ENCODE data around the gene PHKG2.

Gene PHKG2

DNA sequence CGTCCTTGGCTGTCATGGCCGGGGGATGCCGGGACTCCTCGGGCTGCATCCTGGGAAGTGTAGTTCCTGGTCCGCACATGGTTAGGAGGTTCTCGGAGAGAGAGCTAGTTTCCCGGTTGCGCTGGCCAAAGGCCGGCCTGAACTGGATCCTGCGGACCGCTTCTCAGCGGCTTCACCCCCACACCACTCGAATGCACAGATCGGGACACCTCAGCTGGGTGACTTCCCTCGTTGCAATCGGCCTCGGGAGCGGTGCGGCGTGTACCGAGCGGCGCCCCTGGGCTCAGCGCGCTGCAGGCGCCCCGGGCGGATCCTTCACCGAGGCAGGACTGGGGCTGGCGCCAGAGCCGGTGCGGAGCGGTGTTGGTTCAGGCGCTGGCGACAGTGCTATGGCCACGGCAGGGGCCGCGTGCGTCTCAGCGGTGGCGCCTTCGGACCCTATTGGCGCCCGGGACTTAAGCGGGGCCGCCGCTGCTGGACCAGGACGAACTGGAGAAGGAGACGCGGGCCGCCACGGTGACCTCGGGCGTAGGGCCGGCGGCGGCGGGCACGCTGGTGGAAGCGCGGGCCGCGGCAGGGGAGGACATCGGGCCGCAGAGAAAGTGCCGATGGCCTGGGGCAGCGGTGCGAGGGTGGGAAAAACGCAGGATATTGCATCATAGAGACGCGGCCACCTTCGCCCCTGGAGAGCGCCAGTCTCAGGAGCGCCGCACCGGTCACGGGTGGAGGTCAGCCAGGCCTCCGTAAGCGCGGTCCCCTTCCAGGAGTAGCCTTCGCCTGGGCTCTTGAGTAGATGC lies 27.4 kb downstream of the PHKG2 start:
- peak; percentile 91 for DNase-seq (ENCODE audit: low spot score)

DNA sequence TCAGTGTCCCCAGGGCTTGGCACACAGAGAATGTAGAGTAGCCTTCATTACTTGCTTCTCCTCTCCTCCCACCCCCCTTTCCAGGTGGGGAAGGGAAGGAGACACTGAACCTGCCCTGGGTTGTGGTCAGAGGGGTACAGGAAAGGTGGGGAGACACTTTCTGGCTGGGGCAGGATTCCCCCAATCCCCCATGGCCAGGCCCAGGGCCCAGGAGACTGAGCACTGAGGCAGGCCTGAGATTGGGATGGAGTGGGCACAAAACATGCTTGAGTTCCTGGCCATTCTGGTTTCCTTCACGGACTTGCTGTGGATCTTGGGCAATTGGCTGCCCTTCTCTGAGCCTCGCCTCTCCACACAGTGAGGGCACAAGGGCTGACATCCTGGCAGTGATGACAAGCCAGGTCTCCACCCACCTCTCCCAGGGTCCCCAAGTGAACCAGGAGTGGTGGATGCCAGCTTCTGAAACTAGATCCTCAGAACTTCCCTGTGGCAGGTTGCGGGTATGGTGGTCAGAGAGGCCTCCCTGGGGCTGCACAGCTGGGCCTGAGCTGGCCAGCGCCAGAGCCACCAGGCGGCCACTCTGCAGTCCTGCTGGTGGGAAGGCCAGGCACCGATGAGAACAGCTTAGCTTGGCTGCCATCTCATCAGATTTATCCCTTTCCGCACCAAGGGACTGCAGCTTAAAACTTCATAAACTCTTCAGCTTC lies 29.5 kb downstream of the PHKG2 start:
- DNase-seq (ENCODE audit: low spot score), result no peak

GRCh38 chr16:30778549-30779244 lies 30.5 kb downstream of the PHKG2 start:
- DNase-seq (ENCODE audit: low spot score), result peak; percentile 57

- no peak for DNase-seq (ENCODE audit: low spot score)
These were observed 31.4 kb downstream of the PHKG2 start for GRCh38 chr16:30779596-30779995.

GRCh38 chr16:30780021-30780420 lies 31.8 kb downstream of the PHKG2 start:
- DNase-seq (ENCODE audit: low spot score), result no peak

- DNase-seq (ENCODE audit: low spot score), result no peak
These were observed 32.3 kb downstream of the PHKG2 start for GRCh38 chr16:30780549-30780948.

DNA sequence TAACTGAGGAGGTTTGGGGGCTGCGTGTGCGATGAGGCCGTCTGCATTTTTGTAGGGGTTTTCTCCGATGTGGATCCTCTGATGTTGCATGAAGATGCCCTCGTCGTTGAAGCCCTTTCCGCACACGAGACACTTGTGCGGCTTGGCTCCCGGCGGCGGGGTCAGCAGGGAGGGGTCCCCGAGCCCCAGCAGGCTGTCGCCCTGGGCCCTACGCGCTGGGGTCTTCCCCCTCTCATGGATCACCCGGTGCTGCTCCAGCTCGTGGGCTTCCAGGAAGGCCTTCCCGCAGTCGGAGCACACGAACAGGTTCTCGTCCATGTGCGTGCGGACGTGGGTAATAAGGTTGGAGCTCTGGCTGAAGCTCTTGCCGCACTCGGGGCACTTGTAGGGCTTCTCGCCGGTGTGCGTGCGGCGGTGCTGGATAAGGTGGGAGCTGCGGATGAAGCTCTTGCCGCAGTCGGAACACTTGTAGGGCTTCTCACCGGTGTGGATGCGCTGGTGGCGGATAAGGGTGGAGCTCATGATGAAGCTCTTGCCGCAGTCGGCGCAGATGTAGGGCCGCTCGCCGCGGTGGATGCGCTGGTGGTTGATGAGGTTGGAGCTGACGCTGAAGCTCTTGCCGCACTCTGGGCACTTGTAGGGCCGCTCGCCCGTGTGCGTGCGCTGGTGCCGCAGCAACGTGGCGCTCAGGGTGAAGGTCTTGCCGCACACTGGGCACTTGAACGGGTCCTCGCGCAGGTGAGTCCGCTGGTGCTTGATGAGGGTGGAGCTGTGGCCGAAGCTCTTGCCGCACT lies 34.5 kb downstream of the PHKG2 start:
- no peak for DNase-seq (ENCODE audit: low spot score)

DNA sequence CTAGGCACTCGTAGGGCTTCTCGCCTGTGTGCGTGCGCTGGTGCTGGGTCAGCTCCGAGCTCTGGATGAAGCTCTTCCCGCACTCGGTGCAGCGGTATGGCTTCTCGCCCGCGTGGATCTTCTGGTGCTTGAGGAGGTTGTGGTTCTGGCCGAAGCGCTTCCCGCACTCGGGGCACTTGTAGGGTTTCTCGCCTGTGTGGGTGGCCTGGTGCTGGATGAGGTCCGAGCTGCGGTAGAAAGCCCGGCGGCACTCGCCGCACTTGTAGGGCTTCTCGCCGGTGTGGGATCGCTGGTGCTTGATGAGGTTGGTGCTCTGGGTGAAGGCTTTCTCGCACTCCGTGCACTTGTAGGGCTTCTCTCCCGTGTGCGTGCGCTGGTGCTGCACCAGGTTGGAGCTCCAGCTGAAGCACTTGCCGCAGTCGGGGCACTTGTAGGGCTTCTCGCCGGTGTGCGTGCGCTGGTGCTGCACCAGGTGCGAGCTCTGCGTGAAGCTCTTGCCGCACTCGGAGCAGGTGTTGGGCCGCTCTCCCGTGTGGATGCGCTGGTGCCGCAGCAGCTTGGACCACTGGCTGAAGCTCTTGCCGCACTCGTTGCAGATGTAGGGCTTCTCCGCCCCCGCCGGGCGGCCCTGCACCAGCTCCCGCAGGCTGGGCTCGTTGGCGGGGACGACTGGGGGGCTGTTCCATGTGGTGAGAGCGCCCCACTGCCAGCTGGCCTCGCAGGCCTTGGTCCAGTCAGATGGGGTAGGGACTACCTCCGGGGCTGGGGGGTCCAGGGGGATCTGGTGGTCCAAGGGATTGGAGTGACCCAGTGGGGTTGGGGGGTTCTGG lies 35.3 kb downstream of the PHKG2 start:
- DNase-seq (ENCODE audit: low spot score), result no peak

DNA sequence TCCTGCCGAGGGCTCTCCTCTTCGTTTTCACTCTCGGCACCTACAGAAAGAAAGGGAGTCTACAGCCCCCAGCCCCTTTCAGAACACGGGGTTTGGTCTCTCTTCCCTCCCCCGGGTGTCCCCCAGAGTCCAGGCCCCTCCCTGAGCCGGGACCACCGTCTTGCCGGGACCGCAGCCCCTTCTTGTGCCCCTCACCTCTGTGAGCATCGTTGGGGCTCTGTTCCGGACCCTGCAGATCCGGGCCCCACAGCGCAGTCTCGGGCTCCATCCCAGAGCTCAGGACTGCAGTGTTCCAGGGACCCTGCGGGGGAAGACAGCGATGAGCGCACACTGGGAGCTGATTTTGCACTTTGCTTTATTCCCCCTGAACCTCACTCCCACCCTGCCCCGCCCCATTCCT lies 36.0 kb downstream of the PHKG2 start:
- DNase-seq (ENCODE audit: low spot score), result no peak

- DNase-seq (ENCODE audit: low spot score), result no peak
These were observed 37.2 kb downstream of the PHKG2 start for GRCh38 chr16:30785126-30786106.

DNA sequence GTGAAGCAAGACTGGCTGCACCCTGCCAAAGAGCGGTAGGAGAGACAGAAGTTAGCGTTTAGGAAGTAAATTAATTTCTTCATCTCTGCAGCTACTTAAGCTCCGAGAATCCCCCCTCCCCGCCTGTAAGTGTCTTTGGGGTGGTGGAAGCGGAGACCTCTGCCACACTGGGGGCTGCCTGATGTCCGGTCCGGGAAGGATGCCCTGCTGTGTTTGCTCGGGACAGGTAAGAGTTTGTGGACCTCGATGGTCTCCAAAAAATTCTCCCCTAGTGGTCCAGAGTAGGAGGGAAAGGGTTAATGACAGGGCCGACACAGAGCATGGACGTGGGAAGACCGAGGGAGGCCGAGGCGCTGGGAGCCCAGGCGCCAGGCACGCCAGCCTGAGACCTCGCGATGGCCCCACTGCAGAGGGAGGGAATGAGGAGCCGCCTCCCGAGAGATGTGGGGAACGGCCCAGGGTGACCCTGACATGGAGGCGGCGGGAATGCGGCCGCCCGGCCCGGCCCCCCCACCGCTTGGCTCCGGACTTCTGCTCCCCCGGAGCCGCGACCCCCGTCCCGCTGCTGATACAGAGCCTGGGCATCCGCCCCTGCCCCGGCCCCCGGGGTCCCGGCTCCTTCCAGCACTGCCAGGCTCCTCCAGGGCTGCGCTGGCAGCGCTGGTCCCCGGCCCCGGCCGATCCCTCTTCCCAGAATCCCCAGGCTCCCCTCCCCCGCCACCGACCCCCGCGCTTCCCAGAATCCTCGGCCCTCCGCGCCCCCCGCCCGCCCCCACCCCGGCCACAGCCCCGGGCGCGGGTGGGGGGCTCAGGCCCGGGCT lies 38.1 kb downstream of the PHKG2 start:
- no peak for DNase-seq (ENCODE audit: low spot score)

- DNase-seq (ENCODE audit: low spot score), result peak; percentile 85
These were observed 38.8 kb downstream of the PHKG2 start, which contains the start of gene ZNF629 for GRCh38 chr16:30786936-30787612. Gene ZNF629, minus strand, starts transcription at chr16:30787205. Its CDS starts 2,723 bp downstream, at chr16:30784482.

- DNase-seq (ENCODE audit: low spot score), result no peak
These were observed 39.6 kb downstream of the PHKG2 start for GRCh38 chr16:30787613-30788378.

GRCh38 chr16:30793508-30794069 lies 45.4 kb downstream of the PHKG2 start:
- no peak for DNase-seq (ENCODE audit: low spot score)

DNA sequence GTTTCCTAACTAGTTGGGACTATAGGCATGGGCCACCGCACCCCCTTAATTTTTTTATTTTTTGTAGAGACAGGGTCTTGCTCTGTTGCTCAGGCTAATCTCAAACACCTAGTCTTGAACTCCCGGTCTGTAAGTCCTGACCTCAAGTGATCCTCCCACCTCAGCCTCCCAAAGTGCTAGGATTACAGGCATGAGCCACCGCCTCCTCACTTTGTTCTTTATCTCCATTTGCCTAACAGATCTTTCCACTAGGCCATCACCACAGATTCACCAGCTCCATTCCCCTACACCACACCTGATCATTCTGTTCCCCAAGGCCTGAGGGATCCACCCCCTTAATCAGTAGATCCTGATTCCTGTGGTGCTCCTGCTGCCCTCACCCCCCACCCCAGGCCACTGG lies 46.4 kb downstream of the PHKG2 start:
- no peak for DNase-seq (ENCODE audit: low spot score)

DNA sequence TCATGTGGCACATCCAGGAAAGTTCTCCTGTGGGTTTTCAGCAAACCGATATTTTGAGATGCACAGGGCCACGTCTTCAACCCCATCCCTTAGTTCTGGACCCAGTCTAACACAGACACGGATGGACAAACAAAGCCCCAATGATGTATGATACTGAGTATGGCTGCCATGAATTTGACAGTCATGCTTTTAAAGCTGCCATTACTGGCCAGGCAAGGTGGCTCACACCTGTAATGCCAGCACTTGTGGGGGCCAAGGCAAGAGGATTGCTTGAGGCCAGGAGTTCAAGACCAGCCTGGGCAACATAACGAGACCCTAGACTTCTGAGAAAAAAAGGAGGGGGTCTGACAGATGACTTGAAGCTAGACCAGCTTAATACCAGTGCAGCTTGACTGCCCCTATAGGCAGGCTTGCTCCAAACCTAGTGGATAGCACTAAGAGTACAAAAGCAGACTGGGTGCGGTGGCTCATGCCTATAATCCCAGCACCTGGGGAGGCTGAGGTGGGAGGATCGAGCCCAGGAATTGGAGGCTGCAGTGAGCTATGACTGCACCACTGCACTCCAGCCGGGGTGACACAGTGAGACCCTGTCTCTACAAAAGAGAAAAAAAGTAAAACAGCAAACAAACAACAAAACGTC lies 49.6 kb downstream of the PHKG2 start:
- DNase-seq (ENCODE audit: low spot score), result no peak

Measured in cerebellar cortex (tissue), 1 donor.